Ovary (tissue), 9 donors: ENCODE data around the gene SGTA. TPM values are rescaled to one million over a fixed set of nuclear protein-coding genes. Genes with fewer than 3 reads are reported as not detected.

Source experiments
- DNase-seq, 5 donors: peaks; one replicate each; pipeline ENCODE4 v3.0.0-alpha.2; 2019 to 2020
- H3K27ac ChIP-seq, 2 donors: fragments of 200-600 bp; one replicate each; pipeline versions ENCODE4 v1.5.1 to v1.8.0; 2019 to 2022
- H3K27me3 ChIP-seq: fragments of 200-600 bp; one replicate; pipeline ENCODE4 v1.8.0; 2022
- H3K36me3 ChIP-seq: fragments of 200-600 bp; sonication (generic); one replicate; pipeline ENCODE4 v1.5.1; 2019
- H3K4me1 ChIP-seq: one replicate; pipeline ENCODE4 v1.8.1; 2013; ENCODE audit warnings: mild to moderate bottlenecking, moderate library complexity; ENCODE audit not compliant: insufficient read depth
- H3K4me3 ChIP-seq: fragments of 200-600 bp; sonication (generic); one replicate; pipeline ENCODE4 v1.5.1; 2017
- H3K9me3 ChIP-seq, 2 donors: fragments of 200-600 bp in 1 of 2; sonication (generic) in 1 of 2; one replicate each; pipeline versions ENCODE4 v1.5.1 to v1.8.1; 2013 to 2019; ENCODE audit warnings: mild to moderate bottlenecking in 1 of 2, moderate library complexity in 1 of 2
- CTCF ChIP-seq, 3 donors: fragments of 450-650 bp in 2 of 3; fragments of 200-600 bp in 1 of 3; IDR thresholded peaks; one replicate each; pipeline versions ENCODE4 v1.5.1 to v1.8.0; 2016 to 2022; ENCODE audit warnings: antibody characterized with exemption in 3 of 3, mild to moderate bottlenecking in 1 of 3
- EP300 ChIP-seq: sonication (generic); formaldehyde crosslinking; IDR thresholded peaks from one replicate; pipeline ENCODE4 v1.6.1; 2017; ENCODE audit warnings: antibody characterized with exemption
- POLR2A ChIP-seq: fragments of 450-650 bp; IDR thresholded peaks from one replicate; pipeline ENCODE4 v1.6.1; 2017; ENCODE audit warnings: antibody characterized with exemption, mild to moderate bottlenecking, moderate library complexity
- WGBS, 3 donors: extraction: QIAGEN DNeasy Blood & Tissue Kit in 1 of 3; methylation state at CpG; one replicate each; pipeline versions ENCODE4 v1.1.5 to v1.1.7; 2013 to 2017; 5-methylcytosine and 5-hydroxymethylcytosine counted together
- intact Hi-C, 4 donors: fragments of 100-400 bp; cut with DNase I; formaldehyde crosslinking; loops; one replicate each; pipeline versions ENCODE4 v1.11.0 to v1.15.1; 2022 to 2023
- polyA plus RNA-seq, 2 donors: library from polyadenylated mRNA; stranded (reverse); fragments of 200-250 nt in 1 of 2; fragments of 350-450 nt in 1 of 2; fragmentation: Illumina TruSeq in 1 of 2; extraction: RNeasy Lipid Tissue Mini Kit (QIAGEN cat#74804) in 1 of 2; gene quantifications; one replicate each; pipeline ENCODE4 v1.2.3, GENCODE V29; 2013 to 2014
- total RNA-seq, 7 donors: library from RNA; depleted of rRNA in 2 of 7; stranded (reverse); fragments of >200 nt in 2 of 7; fragmentation: NEBNext Ultra II Directional in 3 of 7; extraction: Animal tissue kit (Norgen Biotek cat#: 25700) in 3 of 7; gene quantifications; one replicate each; pipeline versions ENCODE4 v1.1.0 to v1.2.4, GENCODE V29; 2016 to 2023
- donor health status: DM: no; HTN: no; CAD: no; lungs with moderate emphysema.
- donor health status: DM: no; HTN: no; CAD: no.
- donor health status: Bipolar disorder and iron deficiency.
- donor health status: DM: yes; HTN: yes; CAD: no.
- donor health status: DM: no; HTN: no; CAD: no.
- donor health status: DM: yes; HTN: yes; CAD: no.

SGTA gene
- total and polyA plus RNA-seq, 9 donors = 27.0 to 65.5 (median 53.4) TPM

DNA sequence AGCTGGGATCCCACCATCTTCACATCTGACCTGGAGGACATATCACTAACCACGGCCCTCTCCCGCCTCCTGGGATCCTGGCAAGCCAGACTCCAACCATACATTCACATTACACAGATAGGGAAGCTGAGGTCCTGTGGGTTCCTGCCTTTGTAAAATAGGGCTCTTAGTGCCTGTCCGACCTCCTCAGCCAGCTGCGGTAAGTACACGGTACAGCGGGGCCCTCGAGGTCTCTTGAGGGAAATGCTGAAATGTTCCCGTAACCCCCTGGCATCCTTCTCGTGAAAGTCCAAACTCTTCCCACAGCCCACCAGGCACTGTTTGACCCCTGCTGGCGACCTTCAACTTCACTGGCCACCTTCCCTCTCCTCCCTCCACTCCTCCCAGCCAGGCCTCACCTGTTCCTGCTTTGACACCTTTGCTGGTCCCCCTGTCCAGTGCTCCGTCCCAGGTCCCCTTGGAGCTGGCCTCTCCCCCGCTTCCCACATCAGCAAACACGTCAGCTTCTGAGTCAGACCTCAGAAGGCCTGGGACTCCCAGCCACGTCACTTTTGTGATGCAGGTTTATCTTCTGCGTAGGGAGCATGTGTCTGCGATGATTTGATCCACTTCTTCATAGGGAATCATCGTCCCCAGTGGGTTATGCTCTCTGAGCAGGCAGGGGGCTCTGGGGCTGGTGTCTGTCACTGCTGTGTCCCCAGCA is 71.8 kb downstream of the SGTA start:
- Histone ChIP-seq H3K4me1 (no peaks in the 10 kb centered on the region), H3K27me3 (no peaks in the 10 kb centered on the region), H3K27ac (no peak overlapping the region), H3K36me3 (no peaks in the 10 kb centered on the region), H3K9me3 (no peaks in the 10 kb centered on the region), H3K4me3 (no peak overlapping the region)
- no peak for DNase-seq
- 52 to 63% (median 53%) methylated on average over 17 of the region's 17 CpGs for WGBS, 3 donors
- intact Hi-C loops = no loop called here
- TF ChIP-seq EP300 (no peak), CTCF (IDR thresholded peaks at IDR 0.05) (no peak), POLR2A (no peak)

DNA sequence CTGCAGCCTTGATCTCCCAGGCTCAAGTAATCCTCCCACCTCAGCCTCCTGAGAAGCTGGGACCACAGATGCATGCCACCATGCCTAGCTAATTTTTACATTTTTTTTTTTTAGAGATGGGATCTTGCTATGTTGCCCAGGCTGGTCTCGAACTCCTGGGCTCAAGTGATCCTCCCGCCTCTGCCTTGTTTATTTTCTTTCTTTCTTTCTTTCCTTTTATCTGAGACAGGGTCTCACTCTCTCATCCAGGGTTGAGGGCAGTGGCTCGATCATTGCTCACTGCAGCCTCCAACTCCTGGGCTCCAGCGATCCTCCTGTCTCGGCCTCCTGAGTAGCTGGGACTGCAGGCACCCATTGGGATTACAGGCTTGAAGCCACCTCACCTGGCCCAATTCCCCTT is 76.8 kb downstream of the SGTA start:
- intact Hi-C loops = no loop called here
- DNase-seq = no peak
- WGBS, 3 donors = 94 to 95% (median 95%) methylated on average over 5 of the region's 5 CpGs

More for the DNA sequence above, 76.8 kb downstream of the SGTA start:
- H3K9me3 ChIP-seq = no peaks in the 10 kb centered on the region
- H3K4me1 ChIP-seq = peaks cover 5% of the 10 kb centered on the region
- H3K4me3 ChIP-seq = no peak overlapping the region
- H3K27me3 ChIP-seq = no peaks in the 10 kb centered on the region
- no peak for TF ChIP-seq CTCF (IDR thresholded peaks at IDR 0.05)
- TF ChIP-seq POLR2A = no peak
- no peak for TF ChIP-seq EP300
- H3K36me3 ChIP-seq = no peaks in the 10 kb centered on the region
- H3K27ac ChIP-seq = no peak overlapping the region

Other genes with a start within 250 kb of the SGTA start
- gene GNG7, start 80.6 kb downstream of the SGTA start, total RNA-seq = 10 to 100 TPM in 5 of 7 donors, 1 to 10 TPM in 2; 4.1 to 36.3 (median 15.9) TPM
- gene GNG7, start 80.6 kb downstream of the SGTA start, polyA plus RNA-seq = 10 to 100 TPM in 1 of 2 donors, 1 to 10 TPM in 1; 7.8 to 12.3 TPM
- 10 to 100 TPM in 1 of 7 donors, 1 to 10 TPM in 5, under 1 TPM in 1; 0.24 to 16.0 (median 8.0) TPM for gene DIRAS1, start 61.9 kb downstream of the SGTA start, total RNA-seq
- gene DIRAS1, start 61.9 kb downstream of the SGTA start, polyA plus RNA-seq = 1 to 10 TPM; 2.1 to 5.2 TPM
- 10 to 100 TPM; 12.2 to 40.2 (median 18.3) TPM for gene SLC39A3, start 43.3 kb downstream of the SGTA start, total RNA-seq
- gene SLC39A3, start 43.3 kb downstream of the SGTA start, polyA plus RNA-seq = 10 to 100 TPM; 11.6 to 18.2 TPM
- gene THOP1, start 2.2 kb upstream of the SGTA start, total RNA-seq = 10 to 100 TPM; 26.2 to 54.7 (median 39.5) TPM
- 10 to 100 TPM; 11.3 to 44.3 TPM for gene THOP1, start 2.2 kb upstream of the SGTA start, polyA plus RNA-seq
- gene ZNF554, start 36.6 kb upstream of the SGTA start, total RNA-seq = 10 to 100 TPM in 1 of 7 donors, 1 to 10 TPM in 6; 4.9 to 10.5 (median 7.6) TPM
- gene ZNF554, start 36.6 kb upstream of the SGTA start, polyA plus RNA-seq = 1 to 10 TPM; 5.7 to 6.9 TPM
- gene ZNF555, start 58.2 kb upstream of the SGTA start, total RNA-seq = 10 to 100 TPM in 6 of 7 donors, 1 to 10 TPM in 1; 4.5 to 18.0 (median 14.8) TPM
- 1 to 10 TPM; 5.7 to 6.7 TPM for gene ZNF555, start 58.2 kb upstream of the SGTA start, polyA plus RNA-seq
- 1 to 10 TPM; 2.8 to 9.0 (median 6.9) TPM for gene ZNF556, start 84.1 kb upstream of the SGTA start, total RNA-seq
- 1 to 10 TPM; 3.8 to 3.9 TPM for gene ZNF556, start 84.1 kb upstream of the SGTA start, polyA plus RNA-seq
- gene ZNF57, start 117.7 kb upstream of the SGTA start, total RNA-seq = 1 to 10 TPM; 3.7 to 6.5 (median 5.1) TPM
- 1 to 10 TPM; 4.7 TPM for gene ZNF57, start 117.7 kb upstream of the SGTA start, polyA plus RNA-seq
- gene ZNF77, start 161.7 kb upstream of the SGTA start, total RNA-seq = 1 to 10 TPM; 3.0 to 7.4 (median 6.1) TPM
- gene ZNF77, start 161.7 kb upstream of the SGTA start, polyA plus RNA-seq = 1 to 10 TPM; 4.0 to 5.2 TPM
- gene TLE6, start 194.3 kb upstream of the SGTA start, total RNA-seq = 1 to 10 TPM in 2 of 7 donors, under 1 TPM in 5; 0.41 to 1.2 (median 0.79) TPM
- 1 to 10 TPM in 1 of 2 donors, under 1 TPM in 1; 0.70 to 1.2 TPM for gene TLE6, start 194.3 kb upstream of the SGTA start, polyA plus RNA-seq
- gene TLE2, start 246.0 kb upstream of the SGTA start, total RNA-seq = 10 to 100 TPM; 31.1 to 43.9 (median 36.4) TPM
- gene TLE2, start 246.0 kb upstream of the SGTA start, polyA plus RNA-seq = 10 to 100 TPM; 15.1 to 21.4 TPM